Endothelial cell of umbilical vein (primary cell): Measurements from ENCODE around the gene A4GNT. TPM values are rescaled to one million over a fixed set of nuclear protein-coding genes. Genes with fewer than 3 reads are reported as not detected.

Experiments
- BruUV-seq: library from RNA; stranded (reverse); fragments of 400-500 nt; replicated peaks from 2 replicates; lab custom pipeline; 2021; lab: Mats Ljungman, UMichigan
- CTCF ChIA-PET: fragments of 300-600, 350-600 bp; sonication (Branson Sonifier 250); formaldehyde crosslinking; loops from one replicate; lab custom pipeline; 2021; ENCODE audit warnings: antibody characterized with exemption, inconsistent platforms; lab: Charles Lee
- POLR2A ChIA-PET: fragments of 300-600, 350-600 bp; sonication (Branson Sonifier 250); formaldehyde crosslinking; loops from one replicate; lab custom pipeline; 2021; ENCODE audit warnings: antibody characterized with exemption, inconsistent platforms; lab: Charles Lee
- DNase-seq: peaks from one replicate; pipeline ENCODE4 v3.0.0-alpha.2; 2011; ENCODE audit warnings: low read depth, low spot score
- FAIRE-seq: peaks from 2 replicates; lab custom pipeline; 2011; peaks lifted over from hg19 to GRCh38; lab: Jason Lieb, UNC
- H2AFZ ChIP-seq: 2 replicates; pipeline ENCODE4 v1.6.0; 2012; ENCODE audit warnings: low read depth, low read length, control low read depth, inconsistent platforms
- H3K27ac ChIP-seq: 2 replicates; pipeline ENCODE4 v1.5.1; 2011; ENCODE audit warnings: low read depth, mild to moderate bottlenecking, control low read depth, low read length, moderate library complexity; ENCODE audit not compliant: insufficient read depth
- H3K27me3 ChIP-seq, 2 experiments: 2 replicates each; pipeline versions ENCODE4 v1.6.0 to v1.6.1; 2011; ENCODE audit warnings: low read length in 2 of 2, mixed read lengths in 1 of 2; ENCODE audit not compliant: control insufficient read depth in 2 of 2, insufficient read depth in 2 of 2
- H3K36me3 ChIP-seq, 2 experiments: 2 replicates in 1 of 2; 3 replicates in 1 of 2; pipeline ENCODE4 v1.5.1; 2011; ENCODE audit warnings: low read length in 2 of 2, mild to moderate bottlenecking in 1 of 2, moderate library complexity in 1 of 2; ENCODE audit not compliant: control insufficient read depth in 2 of 2, insufficient read depth in 2 of 2; ENCODE audit errors: extremely low read depth in 1 of 2
- H3K4me1 ChIP-seq: 3 replicates; pipeline ENCODE4 v1.5.1; 2011; ENCODE audit warnings: mild to moderate bottlenecking, low read length; ENCODE audit not compliant: control insufficient read depth, insufficient read depth; ENCODE audit errors: extremely low read depth
- H3K4me2 ChIP-seq: 2 replicates; pipeline ENCODE4 v1.6.1; 2011; ENCODE audit warnings: low read length, control low read depth, mixed read lengths; ENCODE audit not compliant: insufficient read depth
- H3K4me3 ChIP-seq, 3 experiments: fragments of 200-600 bp in 1 of 3; sonication (generic), shearing (Covaris generic) in 1 of 3; replicated peaks in 1 of 3; 2 replicates each; pipeline ENCODE4 v1.5.1; 2011 to 2016; ENCODE audit warnings: control low read depth in 3 of 3, low read length in 3 of 3, mild to moderate bottlenecking in 2 of 3, inconsistent platforms in 1 of 3, low read depth in 1 of 3, moderate library complexity in 1 of 3; ENCODE audit not compliant: insufficient read depth in 1 of 3
- H3K79me2 ChIP-seq: 2 replicates; pipeline ENCODE4 v1.6.0; 2012; ENCODE audit warnings: low read length, inconsistent platforms; ENCODE audit not compliant: control insufficient read depth, insufficient read depth
- H3K9ac ChIP-seq: replicated peaks from 2 replicates; pipeline ENCODE3; 2011; ENCODE audit warnings: low read length, control low read depth; ENCODE audit not compliant: insufficient read depth; ENCODE audit errors: extremely low read depth
- H3K9me1 ChIP-seq: replicated peaks from 3 replicates; pipeline ENCODE4 v1.6.0; 2011; ENCODE audit warnings: mild to moderate bottlenecking, low read length; ENCODE audit not compliant: control insufficient read depth, insufficient read depth; ENCODE audit errors: extremely low read depth
- H3K9me3 ChIP-seq: replicated peaks from 2 replicates; pipeline ENCODE4 v1.5.1; 2012; ENCODE audit warnings: low read length, inconsistent platforms; ENCODE audit not compliant: control insufficient read depth, insufficient read depth
- H4K20me1 ChIP-seq: replicated peaks from 2 replicates; pipeline ENCODE3; 2011; ENCODE audit warnings: mild to moderate bottlenecking, low read length; ENCODE audit not compliant: control insufficient read depth, insufficient read depth; ENCODE audit errors: extremely low read depth
- EZH2 ChIP-seq: IDR thresholded peaks from 2 replicates; pipeline ENCODE4 v1.6.1; 2012; ENCODE audit warnings: borderline replicate concordance, low read depth, mild to moderate bottlenecking, moderate library complexity, low read length, inconsistent platforms; ENCODE audit not compliant: severe bottlenecking
- FOS ChIP-seq: IDR thresholded peaks from 2 replicates; pipeline ENCODE4 v1.6.1; 2011; ENCODE audit warnings: mild to moderate bottlenecking, low read length, moderate library complexity, borderline replicate concordance; ENCODE audit not compliant: insufficient read depth
- GATA2 ChIP-seq: IDR thresholded peaks from 2 replicates; pipeline ENCODE4 v1.7.0; 2011; ENCODE audit warnings: low read depth, mild to moderate bottlenecking, moderate library complexity, mixed read lengths, low read length; ENCODE audit not compliant: insufficient read length, insufficient read depth
- JUN ChIP-seq: IDR thresholded peaks from 2 replicates; pipeline ENCODE4 v1.6.1; 2011; ENCODE audit warnings: borderline replicate concordance, low read depth; ENCODE audit not compliant: insufficient read length, insufficient read depth
- MYC ChIP-seq: IDR thresholded peaks from one replicate; pipeline ENCODE4 v1.6.1; 2011; ENCODE audit warnings: mild to moderate bottlenecking, low read depth, low read length
- POLR2A ChIP-seq: IDR thresholded peaks from 2 replicates; pipeline ENCODE4 v1.6.1; 2012; ENCODE audit warnings: low read depth, mild to moderate bottlenecking, control low read depth, low read length
- POLR2AphosphoS5 ChIP-seq: IDR thresholded peaks from 2 replicates; pipeline ENCODE4 v1.6.1; 2012; ENCODE audit warnings: low read depth, mild to moderate bottlenecking, control low read depth, low read length, moderate library complexity; ENCODE audit not compliant: insufficient read depth
- dilution Hi-C: fragments of 300-500 bp; cut with MboI; formaldehyde crosslinking; loops from one replicate; pipeline ENCODE4 v1.15.0; 2019; ENCODE audit warnings: low sequenced_read_pairs; ENCODE audit not compliant: extremely low pct_ligation_motif_present
- intact Hi-C: fragments of 100-400 bp; cut with micrococcal nuclease; formaldehyde crosslinking; loops from one replicate; pipeline ENCODE4 v1.10.0; 2022
- polyA plus RNA-seq, 4 experiments: library from polyadenylated mRNA; depleted of rRNA in 3 of 4; stranded (reverse) in 3 of 4; unstranded in 1 of 4; fragments of >200 nt; gene quantifications; 2 replicates each; pipeline versions ENCODE4 v1.2.1 to v1.2.3, GENCODE V29; 2011 to 2012; ENCODE audit warnings: missing spikeins in 1 of 4
- total RNA-seq: library from RNA; stranded (reverse); gene quantifications from 2 replicates; pipeline ENCODE4 v1.2.3, GENCODE V29; 2021
- TF ChIP-seq, protein P1 (sequence below): IDR thresholded peaks from 2 replicates; pipeline ENCODE4 v1.6.1; 2011; ENCODE audit not compliant: insufficient read depth, insufficient read length
- TF ChIP-seq, protein P2 (sequence below), 2 donors: IDR thresholded peaks; 1 replicate in 1 of 2; 2 replicates in 1 of 2; pipeline ENCODE4 v1.5.1; 2011; ENCODE audit warnings: low read length in 2 of 2, mild to moderate bottlenecking in 2 of 2, moderate library complexity in 2 of 2, control low read depth in 1 of 2, inconsistent platforms in 1 of 2, low read depth in 1 of 2; ENCODE audit not compliant: insufficient read depth in 1 of 2; ENCODE audit errors: extremely low read depth in 1 of 2

A4GNT gene
- total and polyA plus RNA-seq, 2 donors (not counting 3 experiments of a cell fraction or from before 2014, with no cell fraction given), result not detected

DNA sequence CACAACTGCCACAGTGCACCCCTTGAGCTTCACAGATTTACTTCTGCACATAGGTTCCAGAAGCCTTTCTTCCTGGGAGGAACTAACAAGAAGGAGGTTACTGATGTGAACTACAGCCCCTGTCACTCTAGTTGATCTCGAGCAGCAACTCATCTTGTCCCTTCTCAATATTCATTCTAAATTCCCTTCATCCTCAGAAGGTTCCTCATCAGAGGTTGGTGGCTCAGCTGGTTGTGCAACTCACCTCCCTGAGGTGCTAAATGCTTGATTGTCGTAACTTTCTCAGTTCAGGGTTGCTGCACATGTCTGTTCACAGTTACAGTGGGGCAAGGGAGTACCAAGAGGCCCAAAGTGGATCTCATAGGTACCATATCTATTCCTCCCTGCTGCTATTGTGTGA, 5.7 kb upstream of the A4GNT start:
- intact Hi-C loops, result no loop called here
- ChIA-PET CTCF (no interaction called here), POLR2A (no interaction called here)
- Histone ChIP-seq H2AFZ (no peak overlapping the region), H3K27ac (no peak overlapping the region), H3K9ac (no peak overlapping the region), H3K27me3 (peaks cover 4 to 11% of the 10 kb centered on the region in 2 experiments), H3K79me2 (no peaks in the 10 kb centered on the region), H4K20me1 (no peaks in the 10 kb centered on the region), H3K9me3 (no peaks in the 10 kb centered on the region), H3K4me3 (no peak overlapping the region), H3K9me1 (no peaks in the 10 kb centered on the region), H3K36me3 (no peaks in the 10 kb centered on the region), H3K4me2 (no peak overlapping the region), H3K4me1 (no peaks in the 10 kb centered on the region)
- dilution Hi-C loops, result no loop called here
- no TSS peak for BruUV-seq
- no peak for TF ChIP-seq POLR2AphosphoS5
- TF ChIP-seq EZH2, result no peak
- TF ChIP-seq MYC, result no peak
- no peak for TF ChIP-seq POLR2A
- TF ChIP-seq, protein P1, sequence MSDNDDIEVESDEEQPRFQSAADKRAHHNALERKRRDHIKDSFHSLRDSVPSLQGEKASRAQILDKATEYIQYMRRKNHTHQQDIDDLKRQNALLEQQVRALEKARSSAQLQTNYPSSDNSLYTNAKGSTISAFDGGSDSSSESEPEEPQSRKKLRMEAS, result no peak
- TF ChIP-seq JUN, result no peak
- TF ChIP-seq GATA2, result no peak
- TF ChIP-seq FOS, result no peak
- TF ChIP-seq, protein P2, sequence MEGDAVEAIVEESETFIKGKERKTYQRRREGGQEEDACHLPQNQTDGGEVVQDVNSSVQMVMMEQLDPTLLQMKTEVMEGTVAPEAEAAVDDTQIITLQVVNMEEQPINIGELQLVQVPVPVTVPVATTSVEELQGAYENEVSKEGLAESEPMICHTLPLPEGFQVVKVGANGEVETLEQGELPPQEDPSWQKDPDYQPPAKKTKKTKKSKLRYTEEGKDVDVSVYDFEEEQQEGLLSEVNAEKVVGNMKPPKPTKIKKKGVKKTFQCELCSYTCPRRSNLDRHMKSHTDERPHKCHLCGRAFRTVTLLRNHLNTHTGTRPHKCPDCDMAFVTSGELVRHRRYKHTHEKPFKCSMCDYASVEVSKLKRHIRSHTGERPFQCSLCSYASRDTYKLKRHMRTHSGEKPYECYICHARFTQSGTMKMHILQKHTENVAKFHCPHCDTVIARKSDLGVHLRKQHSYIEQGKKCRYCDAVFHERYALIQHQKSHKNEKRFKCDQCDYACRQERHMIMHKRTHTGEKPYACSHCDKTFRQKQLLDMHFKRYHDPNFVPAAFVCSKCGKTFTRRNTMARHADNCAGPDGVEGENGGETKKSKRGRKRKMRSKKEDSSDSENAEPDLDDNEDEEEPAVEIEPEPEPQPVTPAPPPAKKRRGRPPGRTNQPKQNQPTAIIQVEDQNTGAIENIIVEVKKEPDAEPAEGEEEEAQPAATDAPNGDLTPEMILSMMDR (IDR thresholded peaks at IDR 0.05; ENCODE audit: extremely low read depth in 1 of 2, insufficient read depth in 1 of 2, low read depth in 1 of 2, low read length in 2 of 2), result no peak
- FAIRE-seq (no peak), DNase-seq (no peak)
